ENCODE data around the gene ERCC2. TPM values are rescaled to one million over a fixed set of nuclear protein-coding genes. Genes with fewer than 3 reads are reported as not detected.

ERCC2 gene
- total and polyA plus RNA-seq, 3 donors from 2014 or later: 37.5 to 49.8 (median 46.4) TPM

DNA sequence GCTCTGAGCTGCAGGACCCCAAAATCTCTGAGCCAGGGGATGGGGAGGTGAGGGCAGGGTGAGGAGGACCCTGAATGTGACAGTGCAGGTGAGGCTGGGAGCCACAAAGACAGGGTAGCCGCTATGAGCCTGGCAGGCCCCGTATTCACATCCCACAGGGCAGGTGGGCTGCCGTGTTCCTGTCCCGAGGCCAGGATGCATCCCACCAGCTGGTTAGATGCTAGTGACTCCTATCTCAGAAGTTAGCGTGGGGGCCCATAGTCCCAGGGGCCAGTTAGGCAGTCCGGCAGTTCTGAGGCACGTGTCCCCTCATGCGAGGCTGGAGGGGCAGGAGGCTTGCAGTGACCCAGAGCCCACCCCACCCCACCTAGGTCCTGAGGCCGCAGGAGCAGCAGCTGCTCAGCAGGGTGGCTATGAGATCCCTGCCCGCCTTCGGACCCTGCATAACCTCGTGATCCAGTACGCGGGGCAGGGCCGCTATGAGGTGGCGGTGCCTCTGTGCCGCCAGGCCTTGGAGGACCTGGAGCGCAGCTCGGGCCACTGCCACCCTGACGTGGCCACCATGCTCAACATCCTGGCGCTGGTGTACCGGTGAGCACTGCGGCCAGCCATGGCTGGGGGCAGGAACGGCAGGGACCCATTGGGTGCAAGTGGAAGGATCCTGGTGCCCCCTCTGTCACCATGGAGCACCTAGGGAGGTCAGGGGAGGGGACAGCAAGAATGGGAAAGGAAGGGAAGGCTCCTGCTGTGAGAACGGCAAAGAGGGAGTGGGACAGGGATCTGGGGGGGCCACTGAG is 22.6 kb downstream of the ERCC2 start:
- H3K4me3 ChIP-seq: no peak overlapping the region
- H3K9me3 ChIP-seq: no peaks in the 10 kb centered on the region
- H3K27me3 ChIP-seq: no peaks in the 10 kb centered on the region
- TF ChIP-seq POLR2A (IDR thresholded peaks at IDR 0.05): no peak
- WGBS, 2 donors: 72 to 79% methylated on average over 17 to 25 of the region's 25 CpGs
- DNase-seq: no peak
- H3K36me3 ChIP-seq (ENCODE audit: low read depth, missing control alignments): no peaks in the 10 kb centered on the region
- intact Hi-C loops (cut with DNase I; ENCODE audit: low total_unique reads): no loop called here
- H3K4me1 ChIP-seq: no peaks in the 10 kb centered on the region
- no peak overlapping the region for H3K27ac ChIP-seq

DNA sequence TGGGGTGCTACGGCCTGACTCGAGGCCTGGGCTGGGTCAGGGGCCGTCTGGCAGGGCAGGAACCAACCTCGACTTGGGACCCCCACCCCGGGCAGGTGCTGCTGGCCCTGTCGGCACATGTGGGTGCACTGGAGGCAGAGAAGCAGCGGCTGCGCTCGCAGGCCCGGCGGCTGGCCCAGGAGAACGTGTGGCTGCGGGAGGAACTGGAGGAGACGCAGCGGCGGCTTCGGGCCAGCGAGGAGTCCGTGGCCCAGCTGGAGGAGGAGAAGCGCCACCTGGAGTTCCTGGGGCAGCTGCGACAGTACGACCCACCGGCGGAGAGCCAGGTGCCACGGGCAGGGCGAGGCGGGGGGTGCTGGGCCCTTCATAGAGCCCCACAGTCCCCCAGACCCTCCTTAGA is 23.9 kb downstream of the ERCC2 start:
- no peaks in the 10 kb centered on the region for H3K27me3 ChIP-seq
- no peak overlapping the region for H3K27ac ChIP-seq
- no peaks in the 10 kb centered on the region for H3K36me3 ChIP-seq (ENCODE audit: low read depth, missing control alignments)
- H3K4me3 ChIP-seq: no peak overlapping the region
- no peak for DNase-seq
- no peak for TF ChIP-seq POLR2A (IDR thresholded peaks at IDR 0.05)
- TF ChIP-seq, protein P1, sequence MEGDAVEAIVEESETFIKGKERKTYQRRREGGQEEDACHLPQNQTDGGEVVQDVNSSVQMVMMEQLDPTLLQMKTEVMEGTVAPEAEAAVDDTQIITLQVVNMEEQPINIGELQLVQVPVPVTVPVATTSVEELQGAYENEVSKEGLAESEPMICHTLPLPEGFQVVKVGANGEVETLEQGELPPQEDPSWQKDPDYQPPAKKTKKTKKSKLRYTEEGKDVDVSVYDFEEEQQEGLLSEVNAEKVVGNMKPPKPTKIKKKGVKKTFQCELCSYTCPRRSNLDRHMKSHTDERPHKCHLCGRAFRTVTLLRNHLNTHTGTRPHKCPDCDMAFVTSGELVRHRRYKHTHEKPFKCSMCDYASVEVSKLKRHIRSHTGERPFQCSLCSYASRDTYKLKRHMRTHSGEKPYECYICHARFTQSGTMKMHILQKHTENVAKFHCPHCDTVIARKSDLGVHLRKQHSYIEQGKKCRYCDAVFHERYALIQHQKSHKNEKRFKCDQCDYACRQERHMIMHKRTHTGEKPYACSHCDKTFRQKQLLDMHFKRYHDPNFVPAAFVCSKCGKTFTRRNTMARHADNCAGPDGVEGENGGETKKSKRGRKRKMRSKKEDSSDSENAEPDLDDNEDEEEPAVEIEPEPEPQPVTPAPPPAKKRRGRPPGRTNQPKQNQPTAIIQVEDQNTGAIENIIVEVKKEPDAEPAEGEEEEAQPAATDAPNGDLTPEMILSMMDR (IDR thresholded peaks at IDR 0.05): no peak
- intact Hi-C loops (cut with DNase I; ENCODE audit: low total_unique reads): no loop called here
- WGBS, 2 donors: 60 to 63% methylated on average over 8 to 23 of the region's 27 CpGs
- H3K9me3 ChIP-seq: no peaks in the 10 kb centered on the region
- no peaks in the 10 kb centered on the region for H3K4me1 ChIP-seq

DNA sequence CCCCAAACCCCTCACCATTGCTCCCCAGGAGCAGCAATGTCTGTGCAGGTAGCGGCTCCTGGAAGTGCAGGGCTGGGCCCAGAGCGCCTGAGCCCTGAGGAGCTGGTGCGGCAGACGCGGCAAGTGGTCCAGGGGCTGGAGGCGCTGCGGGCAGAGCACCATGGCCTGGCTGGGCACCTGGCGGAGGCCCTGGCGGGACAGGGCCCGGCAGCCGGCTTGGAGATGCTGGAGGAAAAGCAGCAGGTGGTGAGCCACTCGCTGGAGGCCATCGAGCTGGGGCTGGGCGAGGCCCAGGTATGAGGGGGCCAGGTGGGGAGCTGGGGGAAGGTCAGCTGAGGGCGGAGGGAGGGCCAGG is 24.9 kb downstream of the ERCC2 start:
- Histone ChIP-seq H3K4me3 (no peak overlapping the region), H3K36me3 (ENCODE audit: low read depth, missing control alignments) (no peaks in the 10 kb centered on the region), H3K27ac (no peak overlapping the region), H3K9me3 (no peaks in the 10 kb centered on the region), H3K27me3 (no peaks in the 10 kb centered on the region), H3K4me1 (no peaks in the 10 kb centered on the region)
- 73 to 91% methylated on average over 6 to 15 of the region's 15 CpGs for WGBS, 2 donors
- intact Hi-C loops (cut with DNase I; ENCODE audit: low total_unique reads): no loop called here
- no peak for DNase-seq
- no peak for TF ChIP-seq POLR2A (IDR thresholded peaks at IDR 0.05)
- TF ChIP-seq, protein P1 (IDR thresholded peaks at IDR 0.05): no peak

DNA sequence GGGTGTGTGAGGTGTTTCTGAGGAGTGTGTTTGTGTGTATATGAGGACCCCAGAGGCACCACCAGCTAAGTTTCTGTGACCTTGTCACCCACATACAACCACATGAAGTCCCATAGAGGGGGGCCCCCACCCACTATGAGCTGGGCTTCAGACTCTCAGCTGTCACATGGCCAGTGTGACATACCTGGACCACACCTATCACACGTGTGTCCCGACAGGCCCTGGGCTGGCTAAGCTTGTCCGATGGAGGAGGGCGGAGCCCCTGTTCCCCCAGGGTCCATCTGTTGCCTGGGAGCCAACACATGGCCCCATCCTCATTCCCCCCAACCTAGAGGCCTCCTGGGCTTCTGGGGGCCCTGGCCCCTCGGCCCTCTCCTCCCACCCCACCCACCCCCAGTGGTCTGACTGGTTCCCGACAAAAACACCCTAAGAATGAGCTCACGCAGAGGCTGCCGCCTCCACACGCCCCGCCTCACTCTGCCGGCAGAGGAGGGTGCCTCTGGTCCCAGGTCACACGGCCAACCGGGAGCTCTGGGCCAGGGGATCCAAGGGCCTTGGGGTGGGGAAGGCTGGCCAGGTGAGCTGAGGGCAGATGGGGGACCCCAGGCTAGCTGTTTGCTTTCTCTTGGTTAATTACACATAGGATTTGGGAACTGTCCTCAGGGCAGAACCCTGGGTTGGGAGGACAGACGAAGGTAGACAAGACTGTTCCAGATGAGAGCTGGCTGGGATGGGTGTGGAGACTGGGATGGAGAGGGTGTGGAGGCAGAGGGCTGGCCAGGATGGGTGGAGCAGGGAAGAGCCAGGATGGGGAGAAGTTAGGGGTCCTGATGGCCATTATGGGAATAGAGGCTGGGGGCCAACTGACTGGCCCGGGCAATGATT is 25.5 kb downstream of the ERCC2 start:
- H3K36me3 ChIP-seq (ENCODE audit: low read depth, missing control alignments): no peaks in the 10 kb centered on the region
- intact Hi-C loops (cut with DNase I; ENCODE audit: low total_unique reads): no loop called here
- no peak overlapping the region for H3K27ac ChIP-seq
- H3K4me1 ChIP-seq: no peaks in the 10 kb centered on the region
- DNase-seq: no peak
- H3K9me3 ChIP-seq: no peaks in the 10 kb centered on the region
- 57 to 70% methylated on average over 6 to 15 of the region's 15 CpGs for WGBS, 2 donors
- TF ChIP-seq, protein P1 (IDR thresholded peaks at IDR 0.05): no peak
- no peak for TF ChIP-seq POLR2A (IDR thresholded peaks at IDR 0.05)
- no peaks in the 10 kb centered on the region for H3K27me3 ChIP-seq
- no peak overlapping the region for H3K4me3 ChIP-seq

DNA sequence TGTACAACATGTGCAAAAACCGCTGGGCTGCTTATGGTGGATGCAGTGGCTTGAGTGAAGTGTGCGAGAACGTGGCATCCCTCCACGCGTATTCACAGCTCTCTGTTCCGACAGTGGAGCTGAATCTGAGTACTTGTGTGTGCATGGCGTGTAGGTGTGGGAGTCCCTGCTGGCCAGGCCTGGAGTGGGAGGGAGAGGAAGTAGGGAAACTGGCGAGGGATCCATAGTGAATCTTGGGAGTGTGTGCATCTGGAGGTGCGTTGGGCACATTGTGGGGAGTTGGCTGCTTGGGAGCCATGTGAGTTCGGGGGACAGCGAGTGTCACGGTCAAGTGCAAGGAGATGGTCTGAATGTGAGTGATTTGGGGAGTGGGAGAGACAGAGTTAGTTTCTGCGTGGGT is 27.5 kb downstream of the ERCC2 start:
- no peak overlapping the region for H3K4me3 ChIP-seq
- H3K27me3 ChIP-seq: no peaks in the 10 kb centered on the region
- no peaks in the 10 kb centered on the region for H3K4me1 ChIP-seq
- no peak for TF ChIP-seq POLR2A (IDR thresholded peaks at IDR 0.05)
- TF ChIP-seq, protein P1 (IDR thresholded peaks at IDR 0.05): no peak
- H3K9me3 ChIP-seq: no peaks in the 10 kb centered on the region
- H3K36me3 ChIP-seq (ENCODE audit: low read depth, missing control alignments): no peaks in the 10 kb centered on the region
- no peak overlapping the region for H3K27ac ChIP-seq
- WGBS, 2 donors: 69 to 79% methylated on average over 13 of the region's 13 CpGs
- intact Hi-C loops (cut with DNase I; ENCODE audit: low total_unique reads): no loop called here
- DNase-seq: no peak

All from testis (tissue), 3 donors.